Endometrial microvascular endothelial cells (primary cell): ENCODE measurements around the gene PLSCR2. TPM values are rescaled to one million over a fixed set of nuclear protein-coding genes. Genes with fewer than 3 reads are reported as not detected.
"Not testable (repeated sequence)": the region's sequence is repeated elsewhere in the genome, so short reads cannot be mapped to it uniquely, and the experiment has no call there.

Experiments
- in situ Hi-C: cut with HindIII; loops from 2 replicates; pipeline ENCODE4 v1.10.0; 2017; ENCODE audit warnings: low sequenced_read_pairs, low pct_unique_long_range_greater_than_20kb; ENCODE audit errors: inconsistent ontology term
- total RNA-seq: library from RNA; depleted of rRNA; stranded (reverse); fragments of >200 nt; gene quantifications from one replicate; pipeline ENCODE4 v1.2.3, GENCODE V29; 2015; ENCODE audit errors: inconsistent ontology term

Gene PLSCR2
- total RNA-seq, 1 donor from 2014 or later: not detected

DNA sequence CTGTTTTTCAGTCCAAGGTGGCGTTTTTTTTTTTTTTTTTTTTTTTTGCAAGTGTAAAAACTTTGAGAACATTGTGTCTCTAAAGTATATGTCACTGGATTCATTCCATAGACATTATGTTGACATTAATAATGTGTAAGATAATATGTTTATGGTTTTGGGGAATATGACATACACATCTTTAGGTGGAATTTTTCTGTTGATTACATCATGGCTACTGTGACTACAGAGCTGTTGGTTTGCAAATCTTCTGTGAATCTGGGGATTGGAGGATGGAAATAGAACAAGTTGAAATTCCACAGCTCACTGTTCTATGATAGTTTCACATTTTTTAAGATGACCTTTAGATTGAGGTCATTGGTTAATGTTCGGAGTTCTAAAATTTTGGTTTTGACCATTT lies 24.4 kb upstream of the PLSCR2 start:
- in situ Hi-C loops: no loop called here

- in situ Hi-C loops: no loop called here
Observed at GRCh38 chr3:146493221-146493620, 23.9 kb upstream of the PLSCR2 start.

DNA sequence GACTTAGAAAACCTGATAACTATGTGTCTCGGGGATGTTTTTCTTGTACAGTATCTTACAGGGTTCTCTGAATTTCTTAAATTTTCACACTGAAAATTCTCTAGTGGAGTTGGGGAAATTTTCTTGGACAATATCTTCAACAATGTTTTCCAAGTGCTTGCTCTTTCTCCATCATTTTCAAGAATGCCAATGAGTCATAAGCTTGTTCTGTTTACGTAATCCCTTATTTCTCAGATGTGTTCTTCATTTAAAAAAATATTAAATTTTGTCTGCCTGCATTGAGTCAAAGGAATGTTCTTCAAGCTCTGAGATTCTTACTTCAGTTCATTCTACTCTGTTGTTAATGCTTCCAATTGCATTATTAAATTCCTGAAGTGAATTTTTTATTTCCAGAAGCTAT lies 21.9 kb upstream of the PLSCR2 start:
- in situ Hi-C loops: no loop called here

- in situ Hi-C loops: no loop called here
Observed at GRCh38 chr3:146485297-146485696, 15.9 kb upstream of the PLSCR2 start.

DNA sequence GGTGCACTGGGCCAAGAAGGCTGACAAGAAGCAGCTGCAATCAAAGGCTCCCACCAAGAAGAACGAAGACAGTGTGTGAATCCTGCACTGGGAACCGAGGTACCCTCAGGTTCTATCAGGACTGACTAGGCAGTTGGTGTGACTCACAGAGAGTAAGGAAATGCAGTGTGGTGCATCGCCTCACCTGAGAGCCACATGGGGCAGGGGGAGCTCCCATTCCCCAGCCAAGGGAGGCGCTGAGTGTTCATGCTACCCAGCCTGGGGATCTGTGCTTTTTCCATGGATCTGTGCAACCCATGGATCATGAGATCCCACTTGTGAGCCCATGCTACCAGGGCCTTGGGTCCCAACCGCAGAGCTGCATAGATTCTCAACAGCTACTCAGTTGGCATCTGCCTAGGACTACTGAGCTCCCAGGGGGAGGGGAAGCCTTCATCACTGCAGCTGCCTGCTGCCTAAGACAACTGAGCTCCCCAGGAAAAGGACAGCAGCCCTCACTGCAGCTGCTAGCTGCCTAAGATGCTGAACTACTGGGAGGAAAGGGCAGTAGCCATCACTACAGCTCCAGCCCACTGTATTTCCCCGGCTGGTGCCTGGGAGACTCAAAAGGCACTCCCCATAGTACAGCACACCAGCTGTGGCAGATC lies 6.9 kb upstream of the PLSCR2 start:
- in situ Hi-C loops: no loop called here

GRCh38 chr3:146474976-146475375 lies 5.6 kb upstream of the PLSCR2 start:
- in situ Hi-C loops: not testable (repeated sequence)

DNA sequence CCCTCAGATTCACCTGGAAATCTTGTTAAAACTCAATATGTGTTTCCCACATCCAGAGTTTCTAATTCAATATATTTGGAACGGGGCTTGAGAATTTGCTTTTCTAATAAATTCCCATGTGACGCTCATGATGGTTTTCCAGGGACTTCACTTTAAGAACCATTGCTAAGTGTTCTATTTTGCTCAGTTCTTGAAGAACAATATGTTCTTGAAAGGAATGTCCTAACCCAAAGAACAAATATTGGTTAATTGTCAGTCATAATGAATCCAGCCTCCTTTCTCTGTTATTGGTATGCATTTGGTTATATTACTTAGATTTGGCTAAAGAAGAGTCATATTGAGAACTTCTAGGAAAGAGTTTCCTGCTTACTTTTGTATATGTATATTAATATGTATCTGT lies 4.4 kb upstream of the PLSCR2 start:
- in situ Hi-C loops: no loop called here

DNA sequence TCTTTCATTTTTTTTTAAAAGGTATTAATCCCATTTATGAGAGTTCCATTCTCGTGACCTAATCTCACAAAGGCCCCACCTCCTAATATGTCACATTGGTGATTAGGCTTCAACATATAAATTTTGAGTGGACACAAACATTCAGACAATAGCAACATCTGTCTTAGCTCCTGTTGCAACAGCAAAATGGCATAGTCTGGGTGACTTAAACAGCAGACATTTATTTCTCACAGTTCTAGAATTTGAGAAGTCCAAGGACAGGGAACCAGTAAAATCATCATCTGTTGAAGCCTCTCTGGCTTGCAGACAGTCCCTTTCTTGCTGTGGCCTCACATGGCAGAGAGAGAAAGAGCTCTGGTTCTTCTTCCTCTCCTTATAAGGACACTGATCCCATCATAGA lies 3.2 kb upstream of the PLSCR2 start:
- in situ Hi-C loops: no loop called here

DNA sequence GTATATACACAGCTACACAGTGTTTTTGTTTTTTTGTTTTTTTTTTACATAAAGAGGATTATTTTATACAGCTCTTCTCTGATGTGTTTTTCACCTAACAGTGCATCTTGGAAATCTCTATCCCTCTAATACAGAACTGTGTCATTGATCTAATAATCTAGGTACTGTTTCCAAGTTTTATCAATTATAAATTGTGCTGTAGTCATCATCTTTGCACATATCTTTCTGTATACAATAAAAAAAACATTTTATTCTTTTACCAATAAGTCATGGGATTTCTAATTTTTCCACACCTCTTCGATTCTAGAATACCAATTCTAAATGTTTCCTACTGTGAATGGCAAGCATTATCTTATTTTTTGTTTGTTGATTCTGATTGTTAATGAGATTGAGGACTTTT lies 1.7 kb upstream of the PLSCR2 start:
- in situ Hi-C loops: no loop called here

- in situ Hi-C loops: no loop called here
Observed at GRCh38 chr3:146470425-146470990, 1.1 kb upstream of the PLSCR2 start.

DNA sequence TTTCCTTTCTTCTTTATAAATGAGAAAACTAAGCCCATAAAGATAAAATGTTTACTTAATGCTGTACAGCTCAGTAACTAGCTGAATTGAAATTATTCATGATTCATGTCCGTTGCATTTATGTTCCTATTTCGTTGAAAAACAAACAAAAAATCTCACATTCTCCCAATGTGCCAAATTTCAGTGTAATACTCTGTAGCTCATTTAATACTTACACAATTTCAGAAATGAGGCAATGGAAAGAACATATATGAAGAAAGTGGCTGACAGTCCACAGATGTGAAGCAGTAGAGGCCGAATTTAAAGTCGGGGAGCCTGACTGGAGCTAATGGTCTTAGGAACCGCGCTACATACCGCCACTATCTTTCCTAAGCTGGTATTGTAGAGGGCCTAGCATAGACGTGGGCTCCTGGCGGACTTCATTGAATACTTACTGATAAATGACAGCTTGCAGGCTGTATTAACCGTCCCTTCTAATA lies 651 bp downstream of the PLSCR2 start:
- in situ Hi-C loops: no loop called here

DNA sequence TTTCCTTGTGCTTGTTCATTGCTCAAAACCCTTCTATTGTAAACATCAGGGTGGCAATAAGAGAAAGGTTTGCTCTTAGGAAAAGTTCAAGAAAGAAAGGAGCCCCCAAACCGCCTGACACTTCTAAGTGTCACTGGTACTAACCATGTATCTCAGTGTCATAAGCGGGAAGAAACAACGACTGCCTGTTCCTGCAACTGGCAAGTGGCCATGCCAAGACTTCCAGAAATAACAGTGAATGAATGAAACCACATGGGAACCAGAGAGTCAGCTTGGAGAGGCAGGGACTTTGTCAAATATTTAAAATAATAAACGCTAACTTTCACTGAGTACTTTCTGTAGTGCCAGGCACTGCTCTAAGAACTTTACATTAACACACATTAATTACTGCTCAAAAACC lies 1.1 kb downstream of the PLSCR2 start:
- in situ Hi-C loops: no loop called here

- in situ Hi-C loops: no loop called here
Observed at GRCh38 chr3:146466604-146467003, 2.8 kb downstream of the PLSCR2 start.

DNA sequence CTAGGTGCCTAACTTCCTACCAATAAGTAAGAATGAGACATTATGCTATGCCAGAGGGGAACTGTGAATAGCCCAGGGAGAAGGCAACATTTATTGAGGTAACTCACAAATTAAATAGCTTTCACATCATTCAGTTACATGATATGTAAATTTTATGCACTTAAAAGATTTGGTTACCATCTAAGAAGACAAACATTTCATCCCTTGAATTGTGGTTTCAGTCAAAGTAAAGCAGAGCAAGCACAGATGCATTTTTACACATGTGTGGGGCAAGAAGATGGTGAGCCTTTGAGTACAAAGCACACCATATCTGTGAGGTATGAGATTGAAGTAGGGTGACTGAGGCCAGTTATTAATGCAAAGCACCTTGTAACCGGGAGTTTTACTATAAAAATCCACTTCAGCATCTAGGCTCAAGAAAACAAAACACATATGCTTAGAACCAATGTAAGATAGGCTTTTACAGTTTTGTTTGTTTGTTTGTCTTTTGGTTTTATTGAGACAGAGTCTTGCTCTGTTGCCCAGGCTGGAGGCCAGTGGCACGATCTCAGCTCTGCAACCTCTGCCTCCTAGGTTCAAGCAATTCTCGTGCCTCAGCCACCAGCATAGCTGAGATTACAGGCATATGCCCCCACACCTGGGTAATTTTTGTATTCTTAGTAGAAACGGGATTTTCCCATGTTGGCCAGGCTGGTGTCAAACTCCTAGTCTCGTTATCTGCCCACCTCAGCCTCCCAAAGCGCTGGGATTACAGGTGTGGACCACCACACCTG lies 3.5 kb downstream of the PLSCR2 start:
- in situ Hi-C loops: no loop called here

DNA sequence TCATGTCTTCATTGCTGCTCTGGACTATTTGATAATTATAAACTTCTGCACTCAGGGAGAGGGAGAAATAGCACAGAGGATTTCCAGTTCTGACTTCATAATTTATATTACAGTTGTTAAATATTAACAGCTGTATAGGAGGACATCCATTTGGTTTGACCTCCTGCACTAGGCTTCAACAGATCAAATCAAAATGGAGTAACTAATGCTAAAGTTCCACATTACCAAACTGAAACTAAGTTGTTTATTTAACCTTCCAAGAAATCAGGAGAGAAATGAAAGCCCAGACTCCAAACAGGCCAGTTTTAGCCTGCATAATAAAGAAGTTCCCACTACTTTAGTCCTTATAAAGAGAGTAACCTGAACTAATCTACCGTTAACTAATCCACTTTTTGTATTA lies 4.6 kb downstream of the PLSCR2 start:
- in situ Hi-C loops: no loop called here

DNA sequence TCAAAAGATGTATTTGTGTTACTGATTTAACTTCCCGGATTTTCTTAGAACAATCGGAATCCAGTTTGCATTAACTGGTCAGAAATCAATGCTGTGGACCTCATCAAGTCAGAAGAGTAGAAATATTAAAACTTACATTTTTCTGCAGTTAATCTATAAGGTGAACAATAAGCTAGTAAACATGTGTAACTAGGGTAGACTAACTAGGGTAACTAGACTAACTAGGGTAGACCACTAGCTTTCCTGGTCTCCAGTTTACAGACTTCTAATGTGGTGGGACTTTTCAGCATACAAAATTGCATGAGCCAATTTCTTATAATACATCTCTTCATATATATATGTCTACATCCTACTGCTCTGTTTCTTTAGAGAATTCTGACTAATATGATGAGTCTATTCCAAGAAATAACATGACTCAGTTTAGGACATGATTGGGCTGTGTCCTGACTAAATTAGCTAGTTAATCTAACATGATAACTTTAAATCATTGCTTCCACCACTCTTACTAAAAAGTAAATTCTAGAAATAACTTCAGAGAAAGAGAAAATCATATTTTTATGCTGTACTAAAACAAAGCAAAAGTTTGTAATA lies 5.3 kb downstream of the PLSCR2 start:
- in situ Hi-C loops: no loop called here

- in situ Hi-C loops: no loop called here
Observed at GRCh38 chr3:146454796-146455195, 14.6 kb downstream of the PLSCR2 start.

GRCh38 chr3:146449613-146450012 lies 19.7 kb downstream of the PLSCR2 start:
- in situ Hi-C loops: no loop called here

GRCh38 chr3:146449076-146449475 lies 20.3 kb downstream of the PLSCR2 start:
- in situ Hi-C loops: no loop called here

GRCh38 chr3:146446026-146446425 lies 23.3 kb downstream of the PLSCR2 start:
- in situ Hi-C loops: no loop called here
